Measurements from ENCODE around the gene EPHB2.
"Not testable (repeated sequence)": the region's sequence is repeated elsewhere in the genome, so short reads cannot be mapped to it uniquely, and the experiment has no call there.

The EPHB2 gene

DNA sequence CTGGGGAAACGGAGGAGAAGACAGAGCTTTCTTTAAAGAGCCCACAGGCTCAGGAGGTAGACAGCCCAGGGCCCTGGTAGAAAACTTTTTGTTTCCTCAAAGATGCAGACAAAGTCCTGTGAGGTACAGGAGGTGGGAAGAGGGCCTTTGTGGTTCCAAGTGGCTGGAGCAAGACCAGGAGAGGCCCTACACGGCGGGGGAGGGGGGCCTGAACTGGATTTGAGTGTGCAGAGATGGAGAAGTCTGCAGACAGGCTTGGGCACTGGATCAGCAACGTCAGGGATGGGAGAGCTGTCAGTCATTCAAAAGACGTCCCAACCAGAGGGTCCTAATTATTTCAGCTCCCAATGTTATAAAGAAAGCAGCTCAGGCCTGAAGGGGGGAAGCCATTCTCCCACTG lies 126.2 kb downstream of the EPHB2 start:
- no peak for DNase-seq (ENCODE audit: low read depth in 2 of 2)

DNA sequence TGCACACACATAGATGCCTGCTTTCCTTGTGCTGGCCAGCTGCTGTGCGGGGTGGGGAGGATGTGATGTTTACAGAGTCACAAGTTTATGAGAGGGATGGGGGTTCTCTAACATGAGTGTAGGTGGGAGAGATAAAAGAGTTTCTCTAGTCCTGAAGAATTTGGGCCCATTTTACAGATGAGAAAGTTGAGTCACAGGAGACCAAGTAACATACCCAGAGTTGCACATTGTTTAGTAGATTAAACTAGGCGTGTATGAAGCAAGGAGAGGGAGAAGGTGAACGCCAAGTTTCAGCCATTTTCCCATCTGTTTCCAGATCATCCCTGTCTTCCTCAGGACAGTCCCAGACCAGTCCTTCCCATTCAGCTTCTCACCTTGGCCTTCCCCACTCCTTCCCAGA lies 126.7 kb downstream of the EPHB2 start:
- no peak for DNase-seq (ENCODE audit: low read depth in 2 of 2)

GRCh38 chr1:22838965-22839364 lies 128.3 kb downstream of the EPHB2 start:
- no peak for DNase-seq (ENCODE audit: low read depth in 2 of 2)

DNA sequence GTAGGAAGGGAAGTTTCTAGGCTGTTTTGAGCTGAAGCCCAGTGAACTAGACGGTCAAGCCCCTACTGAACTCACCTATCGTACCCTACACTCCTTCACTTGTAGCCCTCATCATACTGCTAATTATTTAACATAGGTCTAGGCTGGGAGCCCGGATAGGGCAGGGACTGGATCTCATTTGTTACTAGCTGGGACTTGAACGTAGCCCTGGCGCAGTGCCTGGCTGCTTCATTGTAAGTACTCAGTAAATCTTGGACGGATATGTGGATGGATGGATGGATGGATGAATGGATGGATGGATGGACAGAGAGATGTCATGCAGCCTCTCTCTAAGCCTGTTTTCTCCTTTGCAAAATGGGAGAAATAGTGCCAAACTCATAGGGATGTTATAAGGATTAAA lies 129.2 kb downstream of the EPHB2 start:
- DNase-seq (ENCODE audit: low read depth in 2 of 2), result no peak

GRCh38 chr1:22841142-22841541 lies 130.5 kb downstream of the EPHB2 start:
- DNase-seq (ENCODE audit: low read depth in 2 of 2), result no peak

DNA sequence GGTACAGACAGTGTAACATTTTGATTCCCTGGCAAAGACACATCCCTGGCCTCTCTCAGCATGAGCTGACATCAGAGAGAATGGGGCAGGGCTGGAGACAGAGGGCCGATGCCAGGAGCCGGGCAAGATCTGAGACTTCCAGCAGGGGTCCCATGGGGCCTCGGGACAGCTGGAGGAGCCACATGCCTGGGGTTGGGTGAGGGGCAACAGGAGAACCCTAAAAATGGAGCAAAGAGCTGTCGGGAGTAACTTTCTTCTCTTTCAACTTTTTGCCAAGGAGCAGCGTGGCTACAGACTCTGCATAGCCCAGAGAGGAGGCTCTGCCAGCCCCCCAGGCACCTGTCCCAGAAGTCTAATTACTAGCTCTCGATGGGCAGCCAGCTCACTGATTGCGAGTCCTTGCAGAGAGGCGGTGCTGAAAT lies 131.2 kb downstream of the EPHB2 start:
- no peak for DNase-seq (ENCODE audit: low read depth in 2 of 2)

DNA sequence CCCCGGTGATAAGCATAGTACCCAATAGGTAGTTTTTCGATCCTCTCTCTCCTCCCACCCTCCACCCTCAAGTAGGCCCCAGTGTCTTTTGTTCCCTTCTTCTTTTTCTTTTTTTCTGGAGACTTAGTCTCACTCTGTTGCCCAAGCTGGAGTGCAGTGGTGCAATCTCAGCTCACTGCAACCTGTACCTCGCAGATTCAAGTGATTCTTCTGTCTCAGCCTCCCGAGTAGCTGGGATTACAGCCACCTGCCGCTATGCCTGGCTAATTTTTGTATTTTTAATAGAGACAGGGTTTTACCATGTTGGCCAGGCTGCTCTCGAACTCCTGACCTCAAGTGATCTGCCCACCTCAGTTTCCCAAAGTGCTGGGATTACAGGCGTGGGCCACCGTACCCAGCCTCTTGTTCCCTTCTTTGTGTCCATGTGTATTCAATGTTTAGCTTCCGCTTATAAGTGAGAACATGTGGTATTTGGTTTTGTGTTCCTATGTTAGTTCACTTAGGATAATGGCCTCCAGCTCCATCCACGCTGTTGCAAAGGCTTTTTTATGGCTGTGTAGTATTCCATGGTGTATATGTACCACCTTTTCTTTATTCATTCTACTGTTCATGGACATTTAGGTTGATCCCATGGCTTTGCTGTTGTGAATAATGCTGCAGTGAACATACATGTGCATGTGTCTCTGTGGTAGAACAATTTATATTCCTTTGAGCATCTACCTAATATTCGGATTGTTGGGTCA lies 133.0 kb downstream of the EPHB2 start:
- DNase-seq (ENCODE audit: low read depth in 2 of 2), result not testable (repeated sequence)

- DNase-seq (ENCODE audit: low read depth in 2 of 2), result no peak
These were observed 134.0 kb downstream of the EPHB2 start for GRCh38 chr1:22844621-22845020.

GRCh38 chr1:22845398-22845935 lies 134.8 kb downstream of the EPHB2 start:
- no peak for DNase-seq (ENCODE audit: low read depth in 2 of 2)

- DNase-seq (ENCODE audit: low read depth in 2 of 2), result no peak
These were observed 135.8 kb downstream of the EPHB2 start for GRCh38 chr1:22846458-22846857.

- DNase-seq (ENCODE audit: low read depth in 2 of 2), result no peak
These were observed 136.6 kb downstream of the EPHB2 start for GRCh38 chr1:22847249-22847648.

GRCh38 chr1:22847709-22848108 lies 137.1 kb downstream of the EPHB2 start:
- no peak for DNase-seq (ENCODE audit: low read depth in 2 of 2)

GRCh38 chr1:22848405-22848804 lies 137.8 kb downstream of the EPHB2 start:
- no peak for DNase-seq (ENCODE audit: low read depth in 2 of 2)

- no peak for DNase-seq (ENCODE audit: low read depth in 2 of 2)
These were observed 139.1 kb downstream of the EPHB2 start for GRCh38 chr1:22849770-22850169.

DNA sequence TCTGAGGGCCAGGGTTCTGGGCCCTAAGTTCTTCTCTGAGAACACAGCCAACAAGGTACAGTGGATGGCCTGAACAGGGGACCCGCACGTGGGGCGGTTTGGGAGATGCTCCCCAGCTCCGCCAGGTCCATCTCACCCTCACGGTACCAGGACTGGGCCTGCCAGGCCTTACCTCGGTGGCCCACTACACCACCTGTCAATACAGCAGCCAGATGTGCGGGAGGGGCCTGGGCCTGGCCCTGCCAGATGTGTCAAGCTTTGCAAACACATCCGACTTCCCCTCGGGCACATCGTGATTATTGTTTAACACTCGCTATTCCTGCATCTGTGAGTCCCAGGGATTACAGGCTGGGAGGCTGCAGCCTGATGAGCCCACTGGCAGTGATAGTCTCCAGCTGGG lies 139.6 kb downstream of the EPHB2 start:
- no peak for DNase-seq (ENCODE audit: low read depth in 2 of 2)

DNA sequence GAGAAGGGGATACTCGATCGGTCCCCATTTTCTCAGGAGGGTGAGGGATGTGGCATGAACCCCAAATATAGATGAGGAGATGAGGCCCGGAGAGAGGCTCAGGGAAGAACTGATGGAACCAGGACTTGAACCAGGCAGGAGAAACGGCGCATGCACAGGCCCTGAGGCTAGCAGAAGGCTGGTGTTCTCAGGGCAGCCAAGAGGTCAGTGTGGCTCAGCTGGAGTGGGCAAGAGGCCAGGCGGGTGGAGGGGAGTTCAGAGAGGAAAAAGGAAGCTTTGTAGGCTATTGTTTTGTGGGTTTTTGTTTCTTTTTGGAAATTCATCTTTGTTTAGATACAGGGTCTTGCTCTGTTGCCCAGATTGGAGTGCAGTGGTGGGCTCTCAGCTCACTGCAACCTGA lies 140.0 kb downstream of the EPHB2 start:
- no peak for DNase-seq (ENCODE audit: low read depth in 2 of 2)

DNA sequence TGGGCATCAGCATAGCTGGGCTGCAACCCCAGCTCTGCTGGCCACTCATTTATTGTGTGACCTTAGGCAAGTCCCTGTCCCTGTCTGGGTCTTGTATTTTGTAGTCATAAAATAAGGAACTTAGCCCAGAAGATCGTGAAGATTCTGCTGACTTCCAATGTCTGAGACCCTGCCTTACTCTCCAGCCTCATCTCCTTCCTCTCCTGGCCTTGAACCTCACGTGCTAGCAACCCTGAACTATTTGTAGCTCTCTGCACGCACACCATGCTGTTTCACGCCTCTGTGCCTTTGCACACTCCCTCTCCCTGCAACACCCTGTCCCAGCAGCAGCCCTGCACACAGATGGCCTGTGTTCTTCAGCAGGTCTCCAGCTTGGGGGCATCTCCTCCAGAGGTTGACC lies 140.9 kb downstream of the EPHB2 start:
- no peak for DNase-seq (ENCODE audit: low read depth in 2 of 2)

DNA sequence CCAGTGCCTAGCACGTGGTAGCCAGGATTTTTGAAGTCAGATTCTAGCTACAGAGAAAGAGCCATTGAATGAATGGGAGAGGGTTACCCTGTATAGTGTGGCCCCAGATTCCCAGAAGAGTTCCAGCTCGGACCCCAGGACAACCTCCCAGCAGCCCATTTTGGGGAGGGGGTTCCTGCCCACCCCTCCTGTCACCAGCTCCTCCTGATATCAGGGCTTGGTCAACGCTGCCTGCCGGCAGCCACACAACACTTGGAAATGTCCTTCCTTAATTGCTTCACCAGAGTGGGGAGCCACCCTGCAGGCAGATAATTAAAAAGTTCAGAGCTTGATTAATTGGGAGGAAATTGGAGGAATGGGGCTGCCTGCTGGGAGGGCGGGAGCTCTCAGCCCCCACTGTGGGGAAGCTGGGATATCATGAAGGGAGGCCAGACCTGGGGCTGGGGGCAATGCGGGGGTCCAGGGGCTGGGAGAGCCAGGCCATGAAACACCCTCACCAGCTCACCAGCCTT lies 141.6 kb downstream of the EPHB2 start:
- no peak for DNase-seq (ENCODE audit: low read depth in 2 of 2)

DNA sequence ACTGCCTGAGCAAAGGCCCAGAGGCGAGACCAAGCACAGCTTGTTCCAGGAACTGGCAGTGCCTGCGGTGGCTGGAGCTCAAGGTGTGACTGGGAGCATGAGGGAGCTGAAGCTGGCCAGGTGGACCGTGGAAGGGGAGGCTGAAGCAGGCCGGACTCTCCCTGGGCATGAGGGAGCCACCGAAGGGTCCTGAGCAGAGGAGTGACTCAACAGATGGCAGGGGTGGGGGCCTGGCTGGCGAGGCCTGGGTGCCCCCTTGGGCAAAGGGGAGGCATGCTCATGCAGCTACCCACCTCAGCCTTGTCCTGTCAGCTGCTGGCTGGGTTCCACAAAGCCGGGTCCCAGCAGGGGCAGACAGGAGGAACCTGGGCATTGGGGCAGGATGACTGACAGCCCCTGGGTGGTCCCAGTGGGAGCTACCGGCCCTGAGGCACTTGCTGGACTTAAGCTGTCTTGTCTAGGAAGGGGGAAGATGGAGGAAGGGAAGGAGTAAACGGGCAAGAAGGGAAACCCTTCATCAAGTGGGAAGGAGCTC lies 143.1 kb downstream of the EPHB2 start:
- no peak for DNase-seq (ENCODE audit: low read depth in 2 of 2)

DNA sequence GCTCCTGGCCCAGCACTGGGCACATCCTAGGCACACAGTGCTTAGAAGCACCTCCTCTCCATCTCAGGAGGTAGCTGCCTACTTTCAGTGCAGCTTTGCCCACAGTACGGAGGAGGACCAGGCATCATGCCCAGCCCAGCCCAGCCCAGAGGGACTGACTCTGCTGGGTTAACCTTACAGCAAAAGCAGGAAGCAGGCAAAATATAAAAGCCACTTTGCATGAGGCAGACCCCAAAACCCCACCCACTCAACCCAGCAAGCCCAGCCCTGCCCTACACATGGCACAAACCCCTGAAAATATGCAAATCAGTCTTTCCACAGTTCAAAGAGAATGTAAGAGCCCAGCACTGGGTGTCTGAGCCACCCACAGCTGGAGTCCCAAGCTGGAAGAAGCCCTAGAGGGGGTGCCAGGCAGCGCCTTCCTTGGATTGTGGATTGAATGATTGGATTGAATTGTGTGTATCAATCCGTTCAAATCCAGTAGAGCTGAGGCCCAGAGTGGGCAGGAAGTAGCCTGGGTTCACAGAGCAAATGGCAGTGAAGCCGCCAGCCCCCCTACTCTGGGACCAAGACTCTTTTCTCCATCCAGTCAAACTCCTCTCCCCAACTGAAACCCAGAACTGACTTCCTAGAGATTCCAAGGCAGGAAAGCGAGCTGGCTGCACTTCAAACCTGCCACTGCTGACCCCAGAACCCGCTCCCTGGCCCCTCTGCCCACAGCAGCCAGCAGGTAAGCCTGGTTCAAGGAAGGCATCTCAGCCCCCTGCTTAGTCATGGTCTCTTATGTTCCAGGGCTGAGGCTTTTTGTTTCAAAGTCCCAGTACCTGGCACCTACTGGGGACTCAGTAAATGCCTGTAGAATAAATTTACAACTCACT lies 144.3 kb downstream of the EPHB2 start:
- no peak for DNase-seq (ENCODE audit: low read depth in 2 of 2)

GRCh38 chr1:22855668-22856606 lies 145.3 kb downstream of the EPHB2 start:
- no peak for DNase-seq (ENCODE audit: low read depth in 2 of 2)

All from stimulated activated CD4-positive, alpha-beta T cell treated with anti-CD3 and anti-CD28 coated beads, Interleukin-1b, Interleukin-23, amount 100 ng/mL, for 1 hour (primary cell).